CD4-positive, CD25-positive, alpha-beta regulatory T cell (primary cell): ENCODE data around the gene EXOSC2. TPM values are rescaled to one million over a fixed set of nuclear protein-coding genes. Genes with fewer than 3 reads are reported as not detected.

Source experiments
- ATAC-seq, 2 donors: fragments of 150-1000 bp; cut with Tn5 transposase; one replicate each; pipeline ENCODE4 v1.10.0; 2021; ENCODE audit warnings: low read depth in 2 of 2, moderate number of reproducible peaks in 2 of 2, moderate library complexity in 1 of 2
- DNase-seq, 3 donors: peaks; one replicate each; pipeline versions ENCODE4 v3.0.0 to v3.0.0-alpha.2; 2012 to 2022; ENCODE audit warnings: mixed read lengths in 1 of 3
- H3K27ac ChIP-seq: one replicate; pipeline ENCODE4 v1.7.0; 2013; ENCODE audit warnings: mild to moderate bottlenecking, low read length; ENCODE audit not compliant: insufficient read depth, poor library complexity, severe bottlenecking
- H3K27me3 ChIP-seq: one replicate; pipeline ENCODE4 v1.7.0; 2013; ENCODE audit warnings: low read length; ENCODE audit not compliant: control insufficient read depth, insufficient read depth
- H3K36me3 ChIP-seq: one replicate; pipeline ENCODE4 v1.7.0; 2013; ENCODE audit warnings: mild to moderate bottlenecking, low read length, moderate library complexity; ENCODE audit not compliant: control insufficient read depth, insufficient read depth
- H3K4me1 ChIP-seq: 2 replicates; pipeline ENCODE4 v1.7.0; 2013; ENCODE audit warnings: mild to moderate bottlenecking, low read length; ENCODE audit not compliant: insufficient read depth, control insufficient read depth, poor library complexity, severe bottlenecking
- H3K4me3 ChIP-seq: one replicate; pipeline ENCODE4 v1.7.0; 2013; ENCODE audit warnings: low read depth, mild to moderate bottlenecking, low read length, moderate library complexity
- H3K9me3 ChIP-seq, 2 experiments: 1 replicate in 1 of 2; 2 replicates in 1 of 2; pipeline ENCODE4 v1.7.0; 2013; ENCODE audit warnings: low read length in 2 of 2, mild to moderate bottlenecking in 1 of 2, moderate library complexity in 1 of 2; ENCODE audit not compliant: control insufficient read depth in 2 of 2
- H3K27ac Mint-ChIP-seq, 3 donors: one replicate each; pipeline ENCODE4 v1.8.0; 2020 to 2022; ENCODE audit warnings: mild to moderate bottlenecking in 3 of 3, mixed read lengths in 3 of 3, moderate library complexity in 2 of 3
- H3K27me3 Mint-ChIP-seq: one replicate; pipeline ENCODE4 v1.8.0; 2022; ENCODE audit warnings: mild to moderate bottlenecking, mixed read lengths
- H3K36me3 Mint-ChIP-seq: one replicate; pipeline ENCODE4 v1.8.0; 2020; ENCODE audit warnings: mixed read lengths
- H3K4me1 Mint-ChIP-seq, 4 donors: one replicate each; pipeline ENCODE4 v1.8.0; 2020 to 2022; ENCODE audit warnings: mixed read lengths in 4 of 4, mild to moderate bottlenecking in 1 of 4
- H3K4me3 Mint-ChIP-seq, 4 donors: one replicate each; pipeline ENCODE4 v1.8.0; 2020 to 2022; ENCODE audit warnings: mild to moderate bottlenecking in 4 of 4, mixed read lengths in 4 of 4, moderate library complexity in 3 of 4
- H3K9me3 Mint-ChIP-seq, 7 donors: one replicate each; pipeline ENCODE4 v1.8.0; 2020 to 2022; ENCODE audit warnings: mixed read lengths in 7 of 7, mild to moderate bottlenecking in 3 of 7, moderate library complexity in 2 of 7
- polyA plus RNA-seq, 4 donors: library from polyadenylated mRNA; unstranded; fragments of 300-500 nt; fragmentation: Illumina TruSeq; gene quantifications; one replicate each; pipeline ENCODE4 v1.2.3, GENCODE V29; 2021
- total RNA-seq: library from RNA; stranded (reverse); gene quantifications from one replicate; pipeline ENCODE4 v1.2.3, GENCODE V29; 2022

Gene EXOSC2
- total and polyA plus RNA-seq, 5 donors from 2014 or later, result 24.1 to 47.1 (median 28.6) TPM

DNA sequence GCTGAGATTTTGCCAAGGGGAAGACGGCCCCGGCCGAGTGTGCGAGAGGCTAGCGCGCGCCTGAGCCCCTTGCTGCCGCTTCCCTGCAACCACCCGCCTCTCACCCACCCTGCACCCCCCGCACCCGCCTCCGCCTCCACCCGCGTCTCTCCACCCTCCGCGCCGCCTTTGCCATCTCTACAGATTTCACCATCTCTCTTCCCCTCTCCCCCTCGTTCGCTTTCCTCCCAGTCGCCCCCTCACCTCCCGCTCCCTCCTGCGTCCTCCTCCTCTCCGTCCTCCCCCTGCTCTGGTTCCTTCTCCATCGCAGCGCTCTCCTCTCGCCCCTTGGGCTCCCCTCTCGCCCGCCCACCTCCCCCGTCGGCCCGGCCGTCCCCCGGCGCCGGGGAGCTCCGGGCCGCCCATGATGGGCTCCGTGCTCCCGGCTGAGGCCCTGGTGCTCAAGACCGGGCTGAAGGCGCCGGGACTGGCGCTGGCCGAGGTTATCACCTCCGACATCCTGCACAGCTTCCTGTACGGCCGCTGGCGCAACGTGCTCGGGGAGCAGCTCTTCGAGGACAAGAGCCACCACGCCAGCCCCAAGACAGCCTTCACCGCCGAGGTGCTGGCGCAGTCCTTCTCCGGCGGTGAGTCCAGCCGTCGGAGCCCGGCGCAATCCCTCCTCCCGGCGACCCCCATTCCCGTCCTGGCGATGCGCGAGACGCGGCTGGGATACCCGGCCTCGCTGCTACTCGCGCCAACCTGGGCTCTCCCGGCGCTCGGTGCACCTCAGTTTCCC is 29.1 kb upstream of the EXOSC2 start, which contains the start of gene PRDM12:
Gene PRDM12 (plus strand): TSS at position 344 of the 778 bp plus-strand sequence. CDS start 60 bp downstream, at position 404.
- H3K4me3 Mint-ChIP-seq, result peak within 1 kb of the TSS in 3 of 4 donors; percentile 21 to 77 (median 22)
- ATAC-seq (no peak), DNase-seq (no peak)
- H3K27ac Mint-ChIP-seq, result peak within 1 kb of the TSS in 1 of 3 donors; percentile 79
- H3K27me3 Mint-ChIP-seq, result peaks cover 67% of the 10 kb centered on the region
- H3K27me3 ChIP-seq, result peaks cover 16% of the 10 kb centered on the region
- H3K27ac ChIP-seq, result no peak within 1 kb of the TSS
- H3K9me3 ChIP-seq, result no peaks in the 10 kb centered on the region
- H3K36me3 Mint-ChIP-seq, result no peaks in the 10 kb centered on the region
- no peak within 1 kb of the TSS for H3K4me3 ChIP-seq
- H3K36me3 ChIP-seq, result no peaks in the 10 kb centered on the region
- peaks cover 59% of the 10 kb centered on the region for H3K4me1 ChIP-seq
- H3K9me3 Mint-ChIP-seq, result peaks cover 0 to 2% (median 0%) of the 10 kb centered on the region in 7 donors
- peaks cover 0 to 33% (median 9%) of the 10 kb centered on the region in 4 donors for H3K4me1 Mint-ChIP-seq

DNA sequence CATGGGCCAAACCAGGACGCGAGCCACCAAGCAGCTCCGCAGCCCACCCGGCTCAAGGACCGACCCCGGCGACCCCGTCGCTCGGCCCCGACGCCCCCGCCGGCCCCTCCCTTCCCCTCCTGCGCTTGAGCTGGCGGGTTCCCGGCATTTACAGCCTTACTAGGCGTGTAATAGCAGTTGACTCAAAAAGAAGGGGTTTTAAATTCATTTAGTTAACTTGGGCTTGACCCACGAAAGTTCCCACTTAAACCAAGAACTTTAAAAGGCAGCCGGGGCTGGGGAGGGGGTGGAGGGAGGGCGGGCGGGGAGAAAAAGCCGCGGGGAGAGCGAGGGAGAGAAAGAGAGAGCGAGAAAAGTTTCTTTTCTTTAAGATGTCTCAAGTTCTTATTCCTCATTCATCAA is 28.6 kb upstream of the EXOSC2 start:
- Mint-ChIP-seq H3K9me3 (peaks cover 0 to 2% (median 0%) of the 10 kb centered on the region in 7 donors), H3K36me3 (no peaks in the 10 kb centered on the region), H3K4me3 (peak overlapping the region in 1 of 4 donors; percentile 77), H3K27me3 (peaks cover 73% of the 10 kb centered on the region), H3K4me1 (peaks cover 0 to 31% (median 9%) of the 10 kb centered on the region in 4 donors), H3K27ac (peak overlapping the region in 1 of 3 donors; percentile 79)
- Histone ChIP-seq H3K9me3 (no peaks in the 10 kb centered on the region), H3K36me3 (no peaks in the 10 kb centered on the region), H3K27me3 (peaks cover 16% of the 10 kb centered on the region), H3K4me3 (no peak overlapping the region), H3K4me1 (peaks cover 59% of the 10 kb centered on the region), H3K27ac (no peak overlapping the region)
- DNase-seq (no peak), ATAC-seq (no peak)

DNA sequence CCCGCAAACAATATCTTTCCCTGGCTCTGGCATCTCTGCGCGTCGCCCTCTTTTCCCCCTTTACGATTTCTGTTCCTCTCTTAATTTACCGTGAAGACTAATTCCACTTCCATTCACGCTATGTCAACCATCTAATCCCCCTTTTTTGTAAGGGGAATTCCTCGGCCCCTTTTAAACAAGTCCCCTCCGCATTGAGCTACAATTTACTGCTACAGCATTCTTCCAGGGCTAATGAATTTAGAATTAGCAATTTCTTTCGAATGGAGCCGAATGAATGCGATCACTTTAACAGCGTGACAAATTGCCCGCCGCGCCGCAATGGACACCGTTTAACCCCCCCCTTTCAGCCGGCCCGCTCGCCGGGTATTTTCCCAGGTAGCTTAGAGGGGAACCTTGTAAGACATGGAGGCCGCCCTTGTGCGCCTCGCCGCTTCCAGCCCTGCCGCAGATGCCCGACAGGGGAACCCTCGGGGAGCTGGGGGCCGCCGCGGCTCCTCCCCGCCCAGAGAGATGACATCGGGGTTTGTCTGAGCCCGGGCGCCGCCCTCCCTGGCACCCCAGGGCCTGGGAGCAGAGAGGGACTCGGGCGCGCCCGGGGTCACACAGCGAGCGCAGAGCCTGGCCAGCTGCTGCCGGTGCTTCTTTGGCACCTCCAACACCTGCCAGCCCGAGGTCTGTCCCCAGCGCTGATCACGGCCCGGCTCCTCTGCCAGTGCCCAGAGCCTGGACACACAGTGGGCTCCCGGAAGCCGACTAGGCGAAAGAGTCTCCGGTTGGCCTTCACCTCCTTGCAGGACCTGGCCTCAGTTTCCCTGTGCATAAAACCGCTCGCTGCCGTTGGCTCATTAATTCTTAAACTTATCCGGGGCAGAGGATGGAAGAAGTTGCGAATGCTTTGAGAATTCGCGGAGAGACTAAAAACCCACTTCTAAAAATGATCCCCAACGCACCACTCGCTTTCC is 27.9 kb upstream of the EXOSC2 start:
- Mint-ChIP-seq H3K27ac (peak overlapping the region in 1 of 3 donors; percentile 79), H3K27me3 (peaks cover 72% of the 10 kb centered on the region), H3K9me3 (no peaks in the 10 kb centered on the region), H3K4me3 (peak overlapping the region in 3 of 4 donors; percentile 15 to 77 (median 51)), H3K4me1 (peaks cover 0 to 29% (median 10%) of the 10 kb centered on the region in 4 donors), H3K36me3 (no peaks in the 10 kb centered on the region)
- H3K4me1 ChIP-seq, result peaks cover 54% of the 10 kb centered on the region
- DNase-seq (no peak), ATAC-seq (no peak)
- H3K27me3 ChIP-seq, result peaks cover 16% of the 10 kb centered on the region
- H3K9me3 ChIP-seq, result no peaks in the 10 kb centered on the region
- H3K27ac ChIP-seq, result no peak overlapping the region
- no peak overlapping the region for H3K4me3 ChIP-seq
- H3K36me3 ChIP-seq, result no peaks in the 10 kb centered on the region

DNA sequence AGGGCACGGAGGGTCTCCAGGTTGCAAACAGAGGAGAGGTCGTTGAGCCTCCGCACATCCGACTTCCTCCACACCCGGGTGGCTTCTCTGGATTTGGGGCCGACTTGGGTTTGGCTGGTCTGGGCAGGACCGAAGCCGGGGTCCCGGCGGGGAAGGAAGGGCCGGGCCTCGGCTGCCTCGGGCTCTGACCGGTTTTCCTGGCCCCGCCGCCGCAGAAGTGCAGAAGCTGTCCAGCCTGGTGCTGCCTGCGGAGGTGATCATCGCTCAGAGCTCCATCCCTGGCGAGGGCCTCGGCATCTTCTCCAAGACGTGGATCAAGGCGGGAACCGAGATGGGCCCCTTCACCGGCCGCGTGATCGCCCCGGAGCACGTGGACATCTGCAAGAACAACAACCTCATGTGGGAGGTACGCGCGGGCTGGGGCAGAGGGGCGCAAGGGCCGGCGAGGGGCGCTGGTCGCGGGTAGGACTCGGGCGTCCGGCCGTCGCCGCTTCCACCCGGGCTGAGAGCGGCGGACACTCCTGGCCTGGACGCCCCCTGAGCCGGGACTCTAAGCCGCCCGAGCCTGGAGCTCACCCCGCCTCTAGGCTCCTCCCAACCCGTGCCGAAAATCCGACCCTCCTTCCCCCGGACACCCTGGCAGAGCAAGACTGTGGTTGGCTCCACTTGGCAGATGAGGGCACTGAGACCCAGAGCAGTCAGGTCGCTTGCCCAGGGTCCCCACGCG is 27.0 kb upstream of the EXOSC2 start:
- Mint-ChIP-seq H3K9me3 (no peaks in the 10 kb centered on the region), H3K4me1 (peaks cover 0 to 29% (median 11%) of the 10 kb centered on the region in 4 donors), H3K4me3 (no peak overlapping the region), H3K36me3 (no peaks in the 10 kb centered on the region), H3K27ac (peak overlapping the region in 1 of 3 donors; percentile 38), H3K27me3 (peaks cover 71% of the 10 kb centered on the region)
- Histone ChIP-seq H3K36me3 (no peaks in the 10 kb centered on the region), H3K4me1 (peaks cover 45% of the 10 kb centered on the region), H3K9me3 (no peaks in the 10 kb centered on the region), H3K27me3 (peaks cover 16% of the 10 kb centered on the region), H3K4me3 (no peak overlapping the region), H3K27ac (no peak overlapping the region)
- ATAC-seq (no peak), DNase-seq (no peak)

DNA sequence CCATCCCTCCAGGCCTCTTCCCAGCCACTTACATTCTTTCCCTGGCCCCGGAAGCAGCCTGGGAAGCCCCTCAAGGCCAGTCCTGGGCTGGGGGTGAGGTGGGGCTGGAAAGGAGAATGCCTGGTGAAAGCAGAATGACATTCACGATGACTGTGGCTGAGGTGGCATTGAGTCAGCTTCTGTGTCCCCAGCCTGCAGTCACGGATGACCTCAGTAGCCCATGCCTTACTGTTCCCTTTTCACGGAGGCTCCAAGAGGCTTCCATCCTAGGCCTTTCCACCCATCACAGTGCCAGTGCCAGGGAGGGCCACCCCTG is 26.5 kb upstream of the EXOSC2 start:
- Mint-ChIP-seq H3K9me3 (no peaks in the 10 kb centered on the region), H3K4me3 (no peak overlapping the region), H3K27me3 (peaks cover 69% of the 10 kb centered on the region), H3K36me3 (no peaks in the 10 kb centered on the region), H3K4me1 (peaks cover 0 to 24% (median 11%) of the 10 kb centered on the region in 4 donors), H3K27ac (no peak overlapping the region)
- Histone ChIP-seq H3K9me3 (no peaks in the 10 kb centered on the region), H3K27me3 (peaks cover 13% of the 10 kb centered on the region), H3K27ac (no peak overlapping the region), H3K4me1 (peaks cover 40% of the 10 kb centered on the region), H3K36me3 (no peaks in the 10 kb centered on the region), H3K4me3 (no peak overlapping the region)
- no peak for ATAC-seq
- no peak for DNase-seq

DNA sequence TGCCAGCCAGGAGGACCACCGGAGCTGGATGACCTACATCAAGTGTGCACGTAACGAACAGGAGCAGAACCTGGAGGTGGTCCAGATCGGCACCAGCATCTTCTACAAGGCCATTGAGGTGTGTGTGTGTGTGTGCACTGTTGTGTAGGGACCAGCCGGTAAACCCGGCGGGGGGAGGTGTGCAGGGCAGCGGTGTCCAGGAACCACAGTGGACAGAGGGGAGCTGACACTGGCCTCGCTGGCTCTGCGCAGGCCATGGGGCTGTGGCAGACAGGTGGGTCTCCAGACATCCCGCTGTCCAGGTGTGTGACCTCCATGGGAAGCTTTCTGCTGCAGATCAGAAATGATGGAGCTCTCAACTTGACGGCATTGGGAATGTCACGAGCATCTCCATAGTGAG is 25.4 kb upstream of the EXOSC2 start:
- Histone ChIP-seq H3K27me3 (peaks cover 12% of the 10 kb centered on the region), H3K4me1 (peaks cover 31% of the 10 kb centered on the region), H3K36me3 (no peaks in the 10 kb centered on the region), H3K9me3 (no peaks in the 10 kb centered on the region), H3K27ac (no peak overlapping the region), H3K4me3 (no peak overlapping the region)
- ATAC-seq (no peak), DNase-seq (no peak)
- Mint-ChIP-seq H3K9me3 (no peaks in the 10 kb centered on the region), H3K27ac (no peak overlapping the region), H3K4me1 (peaks cover 0 to 15% (median 7%) of the 10 kb centered on the region in 4 donors), H3K36me3 (no peaks in the 10 kb centered on the region), H3K27me3 (peaks cover 60% of the 10 kb centered on the region), H3K4me3 (no peak overlapping the region)

DNA sequence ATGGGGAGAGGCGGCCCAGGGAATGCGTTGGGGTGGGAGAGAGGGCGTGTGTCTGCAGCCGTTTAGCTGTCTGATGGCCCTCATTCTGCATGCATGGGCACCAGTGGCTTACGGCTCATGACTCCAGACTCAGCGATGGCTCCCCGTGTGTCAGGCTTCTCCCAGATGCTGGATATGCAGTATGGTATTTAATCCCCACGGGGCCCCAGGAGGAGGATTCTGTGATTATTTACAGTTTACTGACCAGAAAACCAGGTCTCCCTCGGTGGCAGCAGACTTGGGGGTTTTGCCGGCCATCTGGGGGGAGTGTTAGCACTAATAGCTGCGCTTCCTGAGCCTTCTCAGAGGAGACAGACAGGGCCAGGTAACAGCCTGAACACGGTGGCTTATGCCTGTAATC is 24.9 kb upstream of the EXOSC2 start:
- peaks cover 26% of the 10 kb centered on the region for H3K4me1 ChIP-seq
- H3K36me3 Mint-ChIP-seq, result no peaks in the 10 kb centered on the region
- ATAC-seq (no peak), DNase-seq (no peak)
- H3K36me3 ChIP-seq, result no peaks in the 10 kb centered on the region
- no peaks in the 10 kb centered on the region for H3K9me3 Mint-ChIP-seq
- H3K27ac Mint-ChIP-seq, result no peak overlapping the region
- H3K4me3 Mint-ChIP-seq, result no peak overlapping the region
- H3K4me1 Mint-ChIP-seq, result peaks cover 0 to 12% (median 7%) of the 10 kb centered on the region in 4 donors
- H3K4me3 ChIP-seq, result no peak overlapping the region
- H3K27me3 ChIP-seq, result peaks cover 12% of the 10 kb centered on the region
- no peak overlapping the region for H3K27ac ChIP-seq
- peaks cover 55% of the 10 kb centered on the region for H3K27me3 Mint-ChIP-seq
- H3K9me3 ChIP-seq, result no peaks in the 10 kb centered on the region
